HCT116 (cell line): Measurements from ENCODE around the gene LTB. TPM values are rescaled to one million over a fixed set of nuclear protein-coding genes. Genes with fewer than 3 reads are reported as not detected.

Source experiments
- ATAC-seq: fragments of 200-7000 bp; cut with Tn5 transposase; 2 replicates; pipeline ENCODE4 v1.9.1; 2020; ENCODE audit warnings: mild to moderate bottlenecking, moderate library complexity
- BruUV-seq: library from RNA; stranded (reverse); fragments of 400-500 nt; replicated peaks from 2 replicates; lab custom pipeline; 2021; lab: Mats Ljungman, UMichigan
- CTCF ChIA-PET: fragments of 300-600 bp; sonication (Branson Sonifier 250); formaldehyde crosslinking; loops from one replicate; lab custom pipeline; 2021; ENCODE audit warnings: antibody characterized with exemption; lab: Charles Lee
- POLR2A ChIA-PET: fragments of 300-600, 350-600 bp; sonication (Branson Sonifier 250); formaldehyde crosslinking; loops from one replicate; lab custom pipeline; 2021; ENCODE audit warnings: antibody characterized with exemption; lab: Charles Lee
- RAD21 ChIA-PET, 2 experiments: fragments of 300-600 bp; sonication (Branson Sonifier 250); formaldehyde crosslinking; loops; one replicate each; lab custom pipeline; 2023; ENCODE audit warnings: low total read pairs in 2 of 2; ENCODE audit not compliant: uncharacterized antibody in 2 of 2, unreplicated experiment in 2 of 2, low non-redundant PET in 1 of 2; lab: Charles Lee
- DNase-seq: peaks from one replicate; pipeline ENCODE4 v3.0.0-alpha.2; 2010; ENCODE audit warnings: low read depth, low spot score
- H2AFZ ChIP-seq: fragments of 200-600 bp; shearing (Covaris generic), sonication (generic); 2 replicates; pipeline ENCODE4 v1.6.1; 2017; ENCODE audit warnings: low read depth, mixed run types, mixed read lengths, antibody characterized with exemption, low read length; ENCODE audit not compliant: poor library complexity, severe bottlenecking
- H3K27ac ChIP-seq: 2 replicates; pipeline ENCODE4 v1.5.1; 2012; ENCODE audit warnings: low read depth, low read length
- H3K27me3 ChIP-seq: fragments of 200-600 bp; sonication (generic); 2 replicates; pipeline ENCODE4 v1.6.1; 2016; ENCODE audit warnings: mixed run types, low read length, mixed read lengths; ENCODE audit not compliant: insufficient read depth
- H3K36me3 ChIP-seq, 2 experiments: fragments of 200-500 bp in 1 of 2; fragments of 200-600 bp in 1 of 2; sonication (Bioruptor generic) in 1 of 2; sonication (generic) in 1 of 2; 2 replicates each; pipeline versions ENCODE4 v1.5.1 to v1.6.1; 2014 to 2016; ENCODE audit warnings: low read length in 2 of 2, inconsistent platforms in 1 of 2, mixed read lengths in 1 of 2, mixed run types in 1 of 2; ENCODE audit not compliant: insufficient read depth in 2 of 2, control insufficient read depth in 1 of 2
- H3K4me1 ChIP-seq, 2 experiments: fragments of 200-600 bp in 1 of 2; sonication (generic) in 1 of 2; 2 replicates each; pipeline versions ENCODE4 v1.5.1 to v1.6.1; 2012 to 2017; ENCODE audit warnings: low read length in 2 of 2, inconsistent platforms in 1 of 2, mild to moderate bottlenecking in 1 of 2, mixed read lengths in 1 of 2, mixed run types in 1 of 2, moderate library complexity in 1 of 2; ENCODE audit not compliant: insufficient read depth in 2 of 2, control insufficient read depth in 1 of 2
- H3K4me2 ChIP-seq: fragments of 200-600 bp; sonication (generic); 2 replicates; pipeline ENCODE4 v1.6.1; 2017; ENCODE audit warnings: mixed run types, low read length, mixed read lengths
- H3K4me3 ChIP-seq, 2 experiments: fragments of 200-600 bp in 1 of 2; sonication (generic) in 1 of 2; replicated peaks in 1 of 2; 2 replicates each; pipeline ENCODE4 v1.5.1; 2011 to 2016; ENCODE audit warnings: low read length in 2 of 2, control low read depth in 1 of 2, low read depth in 1 of 2, mild to moderate bottlenecking in 1 of 2, mixed read lengths in 1 of 2, mixed run types in 1 of 2
- H3K79me2 ChIP-seq: fragments of 200-600 bp; sonication (generic); 2 replicates; pipeline ENCODE4 v1.6.1; 2017; ENCODE audit warnings: mild to moderate bottlenecking, mixed run types, low read length, moderate library complexity, mixed read lengths; ENCODE audit not compliant: insufficient read depth
- H3K9ac ChIP-seq: fragments of 200-600 bp; sonication (generic); 2 replicates; pipeline ENCODE4 v1.6.1; 2016; ENCODE audit warnings: low read length, mixed read lengths
- H3K9me2 ChIP-seq: fragments of 200-600 bp; sonication (generic), shearing (Covaris generic); 2 replicates; pipeline ENCODE4 v1.6.1; 2017; ENCODE audit warnings: mixed run types, mild to moderate bottlenecking, moderate library complexity; ENCODE audit not compliant: insufficient read depth
- H3K9me3 ChIP-seq, 2 experiments: fragments of 200-500 bp in 1 of 2; fragments of 200-600 bp in 1 of 2; sonication (Bioruptor generic) in 1 of 2; sonication (generic) in 1 of 2; 2 replicates each; pipeline ENCODE4 v1.6.1; 2014 to 2017; ENCODE audit warnings: low read length in 2 of 2, mixed read lengths in 2 of 2, inconsistent platforms in 1 of 2, low read depth in 1 of 2, mild to moderate bottlenecking in 1 of 2, mixed run types in 1 of 2, moderate library complexity in 1 of 2; ENCODE audit not compliant: control insufficient read depth in 1 of 2, insufficient read depth in 1 of 2
- H4K20me1 ChIP-seq: fragments of 200-600 bp; sonication (generic), shearing (Covaris generic); 2 replicates; pipeline ENCODE4 v1.6.1; 2017; ENCODE audit warnings: mixed run types, mild to moderate bottlenecking, moderate library complexity; ENCODE audit not compliant: insufficient read depth
- ATF3 ChIP-seq: IDR thresholded peaks from 2 replicates; pipeline ENCODE4 v1.6.1; 2012
- EGR1 ChIP-seq: IDR thresholded peaks from 2 replicates; pipeline ENCODE4 v1.6.1; 2012; ENCODE audit warnings: low read depth
- ELF1 ChIP-seq: IDR thresholded peaks from 2 replicates; pipeline ENCODE4 v1.6.1; 2012; ENCODE audit warnings: low read depth, borderline replicate concordance
- EZH2 ChIP-seq: fragments of 200-600 bp; sonication (generic); IDR thresholded peaks from 2 replicates; pipeline ENCODE4 v1.6.1; 2017; ENCODE audit warnings: antibody characterized with exemption, mixed run types
- FOSL1 ChIP-seq: IDR thresholded peaks from 2 replicates; pipeline ENCODE4 v1.6.1; 2012; ENCODE audit warnings: low read depth
- JUND ChIP-seq: IDR thresholded peaks from 2 replicates; pipeline ENCODE4 v1.6.1; 2012
- POLR2A ChIP-seq: IDR thresholded peaks from 2 replicates; pipeline ENCODE4 v1.7.0; 2011; ENCODE audit warnings: borderline replicate concordance; ENCODE audit not compliant: insufficient read depth, insufficient read length; ENCODE audit errors: extremely low read depth
- POLR2AphosphoS5 ChIP-seq: IDR thresholded peaks from 2 replicates; pipeline ENCODE4 v1.6.1; 2011; ENCODE audit warnings: mild to moderate bottlenecking, low read depth, low read length, moderate library complexity
- RAD21 ChIP-seq: IDR thresholded peaks from 2 replicates; pipeline ENCODE4 v1.6.1; 2012; ENCODE audit warnings: low read depth, mild to moderate bottlenecking
- SIN3A ChIP-seq: IDR thresholded peaks from 2 replicates; pipeline ENCODE4 v1.6.1; 2012; ENCODE audit warnings: low read depth
- SP1 ChIP-seq: IDR thresholded peaks from 2 replicates; pipeline ENCODE4 v1.6.1; 2012; ENCODE audit warnings: low read depth
- SRF ChIP-seq: IDR thresholded peaks from 2 replicates; pipeline ENCODE4 v1.6.1; 2012; ENCODE audit warnings: low read depth
- TCF7L2 ChIP-seq: IDR thresholded peaks from 2 replicates; pipeline ENCODE4 v1.7.0; 2011; ENCODE audit warnings: borderline replicate concordance, inconsistent platforms; ENCODE audit not compliant: insufficient read depth, insufficient read length; ENCODE audit errors: extremely low read depth
- ZFX ChIP-seq: fragments of 450-650 bp; IDR thresholded peaks from 2 replicates; pipeline ENCODE4 v1.6.1; 2017
- ZNF274 ChIP-seq: fragments of 200-500 bp; sonication (Bioruptor generic); IDR thresholded peaks from 2 replicates; pipeline ENCODE4 v1.6.1; 2014; ENCODE audit warnings: mild to moderate bottlenecking, low read depth, low read length, inconsistent platforms
- intact Hi-C: fragments of 100-400 bp; cut with micrococcal nuclease; formaldehyde crosslinking; loops from 2 replicates; pipeline ENCODE4 v1.10.0; 2022
- total RNA-seq: library from RNA; stranded (reverse); gene quantifications from one replicate; pipeline ENCODE4 v1.2.1, GENCODE V29; 2021; ENCODE audit not compliant: unreplicated experiment
- TF ChIP-seq, protein P1 (sequence below): IDR thresholded peaks from 2 replicates; pipeline ENCODE4 v1.6.1; 2012
- TF ChIP-seq, protein P2 (sequence below): IDR thresholded peaks from 2 replicates; pipeline ENCODE4 v1.6.1; 2012; ENCODE audit warnings: low read depth

The LTB gene
- total RNA-seq, 1 experiment from 2014 or later: 0.64 TPM

DNA sequence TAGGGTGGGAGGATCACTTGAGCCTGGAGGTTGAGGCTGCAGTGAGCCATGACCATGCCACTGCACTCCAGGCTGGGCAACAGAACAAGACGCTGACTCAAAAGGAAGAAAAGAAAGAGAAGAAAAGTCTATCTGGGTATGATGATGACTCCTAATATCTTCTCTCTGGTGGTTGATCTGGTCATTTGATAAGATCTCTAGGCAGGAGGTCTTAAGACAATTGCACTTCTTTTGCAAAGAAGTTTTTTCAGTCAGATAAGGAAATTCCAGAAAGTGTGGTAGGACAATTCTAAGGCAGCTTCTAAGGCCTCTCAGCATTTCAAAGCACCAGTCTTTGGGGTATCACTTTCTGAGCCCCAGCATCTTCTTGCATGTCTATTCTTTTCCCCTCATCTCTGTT, 25.1 kb upstream of the LTB start:
- H3K27ac ChIP-seq: no peak overlapping the region
- H3K4me3 ChIP-seq: no peak overlapping the region
- CTCF ChIA-PET: interaction anchor here (2.2 kb wide), 1 partner anchor 9 kb away, joined by 9 read pairs; no protein-coding TSS in a partner anchor
- no peaks in the 10 kb centered on the region for H3K9me3 ChIP-seq
- H2AFZ ChIP-seq: no peak overlapping the region
- TF ChIP-seq ATF3: no peak
- TF ChIP-seq POLR2AphosphoS5: no peak
- no peak for TF ChIP-seq FOSL1
- no peak for TF ChIP-seq POLR2A
- no peak for TF ChIP-seq RAD21
- TF ChIP-seq TCF7L2: no peak
- no peak for TF ChIP-seq JUND
- TF ChIP-seq, protein P1, sequence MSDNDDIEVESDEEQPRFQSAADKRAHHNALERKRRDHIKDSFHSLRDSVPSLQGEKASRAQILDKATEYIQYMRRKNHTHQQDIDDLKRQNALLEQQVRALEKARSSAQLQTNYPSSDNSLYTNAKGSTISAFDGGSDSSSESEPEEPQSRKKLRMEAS: no peak
- TF ChIP-seq EGR1: no peak
- TF ChIP-seq EZH2: no peak
- no peak for TF ChIP-seq SP1
- TF ChIP-seq, protein P2, sequence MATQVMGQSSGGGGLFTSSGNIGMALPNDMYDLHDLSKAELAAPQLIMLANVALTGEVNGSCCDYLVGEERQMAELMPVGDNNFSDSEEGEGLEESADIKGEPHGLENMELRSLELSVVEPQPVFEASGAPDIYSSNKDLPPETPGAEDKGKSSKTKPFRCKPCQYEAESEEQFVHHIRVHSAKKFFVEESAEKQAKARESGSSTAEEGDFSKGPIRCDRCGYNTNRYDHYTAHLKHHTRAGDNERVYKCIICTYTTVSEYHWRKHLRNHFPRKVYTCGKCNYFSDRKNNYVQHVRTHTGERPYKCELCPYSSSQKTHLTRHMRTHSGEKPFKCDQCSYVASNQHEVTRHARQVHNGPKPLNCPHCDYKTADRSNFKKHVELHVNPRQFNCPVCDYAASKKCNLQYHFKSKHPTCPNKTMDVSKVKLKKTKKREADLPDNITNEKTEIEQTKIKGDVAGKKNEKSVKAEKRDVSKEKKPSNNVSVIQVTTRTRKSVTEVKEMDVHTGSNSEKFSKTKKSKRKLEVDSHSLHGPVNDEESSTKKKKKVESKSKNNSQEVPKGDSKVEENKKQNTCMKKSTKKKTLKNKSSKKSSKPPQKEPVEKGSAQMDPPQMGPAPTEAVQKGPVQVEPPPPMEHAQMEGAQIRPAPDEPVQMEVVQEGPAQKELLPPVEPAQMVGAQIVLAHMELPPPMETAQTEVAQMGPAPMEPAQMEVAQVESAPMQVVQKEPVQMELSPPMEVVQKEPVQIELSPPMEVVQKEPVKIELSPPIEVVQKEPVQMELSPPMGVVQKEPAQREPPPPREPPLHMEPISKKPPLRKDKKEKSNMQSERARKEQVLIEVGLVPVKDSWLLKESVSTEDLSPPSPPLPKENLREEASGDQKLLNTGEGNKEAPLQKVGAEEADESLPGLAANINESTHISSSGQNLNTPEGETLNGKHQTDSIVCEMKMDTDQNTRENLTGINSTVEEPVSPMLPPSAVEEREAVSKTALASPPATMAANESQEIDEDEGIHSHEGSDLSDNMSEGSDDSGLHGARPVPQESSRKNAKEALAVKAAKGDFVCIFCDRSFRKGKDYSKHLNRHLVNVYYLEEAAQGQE: no peak
- no peak for TF ChIP-seq ELF1
- TF ChIP-seq ZFX: no peak
- TF ChIP-seq ZNF274: no peak
- no peak for TF ChIP-seq SRF
- no peak for TF ChIP-seq SIN3A
- TF ChIP-seq, all 23 proteins: peak for 0
- Histone ChIP-seq H3K27me3 (no peaks in the 10 kb centered on the region), H3K36me3 (no peaks in the 10 kb centered on the region), H3K79me2 (no peaks in the 10 kb centered on the region), H3K4me2 (no peak overlapping the region), H3K4me1 (no peaks in the 10 kb centered on the region), H3K9ac (no peak overlapping the region), H3K9me2 (no peaks in the 10 kb centered on the region), H4K20me1 (no peaks in the 10 kb centered on the region)
- no peak for DNase-seq
- POLR2A ChIA-PET: no interaction called here
- intact Hi-C loops: no loop called here
- ATAC-seq: no peak
- RAD21 ChIA-PET: no interaction called here
- BruUV-seq: no TSS peak
